IPS DF 4.7 (cell line): ENCODE results near the gene ZNF653.
A peak's percentile ranks its signal among the peaks of the same experiment; 100 is the strongest.

ENCODE experiments used
- DNase-seq: peaks from one replicate; pipeline ENCODE4 v3.0.0-alpha.2; 2013; ENCODE audit warnings: low spot score; ENCODE audit errors: extremely low read depth

Gene ZNF653

GRCh38 chr19:11519138-11519537 lies 13.5 kb upstream of the ZNF653 start:
- no peak for DNase-seq

DNA sequence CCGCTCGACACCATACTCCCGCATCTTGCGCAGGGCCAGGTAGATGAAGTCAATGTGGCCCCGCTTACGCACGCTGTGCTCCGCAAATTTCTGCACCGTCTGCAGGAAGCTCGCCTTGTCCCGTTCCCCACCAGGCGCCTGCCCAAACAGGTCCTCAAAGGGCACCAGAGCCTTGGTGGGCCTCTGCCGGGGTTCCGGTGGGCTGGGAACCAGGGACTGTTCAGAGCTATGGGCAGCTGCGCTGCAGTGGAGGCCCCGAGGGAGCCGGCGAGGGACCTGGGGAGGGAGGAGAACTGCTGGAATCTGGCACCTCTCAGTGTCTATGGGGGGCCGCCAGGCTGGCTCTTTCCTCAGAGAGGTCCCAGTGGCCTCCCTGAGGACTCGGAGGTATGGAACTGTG lies 8.3 kb upstream of the ZNF653 start:
- DNase-seq, result no peak

- no peak for DNase-seq
Observed at GRCh38 chr19:11510444-11510843, 4.8 kb upstream of the ZNF653 start.

- no peak for DNase-seq
Observed at GRCh38 chr19:11507370-11508078, 1.9 kb upstream of the ZNF653 start.

GRCh38 chr19:11506967-11507366 lies 1.3 kb upstream of the ZNF653 start:
- no peak for DNase-seq

DNA sequence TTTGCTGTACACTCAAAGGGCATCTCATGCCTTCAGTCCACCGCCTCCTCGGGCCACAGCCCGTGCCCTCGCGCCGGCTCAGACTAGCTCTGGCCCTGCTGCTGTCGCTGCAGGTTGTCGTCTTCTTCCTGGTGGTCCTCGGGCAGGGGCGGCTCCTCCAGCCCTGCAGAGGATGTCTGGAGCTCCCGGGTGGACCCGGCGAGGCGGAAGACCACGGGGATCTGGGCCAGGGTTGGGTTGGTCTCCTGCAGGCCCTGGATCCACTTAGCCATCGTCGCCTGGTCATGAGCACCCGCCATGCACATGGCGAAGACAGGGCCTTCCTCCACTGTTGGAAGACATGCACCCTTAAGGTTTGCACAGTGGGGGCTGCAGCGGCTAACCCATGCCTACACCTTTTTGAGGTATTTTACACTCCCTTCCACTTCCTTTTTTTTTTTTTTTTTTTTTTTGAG lies 489 bp upstream of the ZNF653 start:
- no peak for DNase-seq

DNA sequence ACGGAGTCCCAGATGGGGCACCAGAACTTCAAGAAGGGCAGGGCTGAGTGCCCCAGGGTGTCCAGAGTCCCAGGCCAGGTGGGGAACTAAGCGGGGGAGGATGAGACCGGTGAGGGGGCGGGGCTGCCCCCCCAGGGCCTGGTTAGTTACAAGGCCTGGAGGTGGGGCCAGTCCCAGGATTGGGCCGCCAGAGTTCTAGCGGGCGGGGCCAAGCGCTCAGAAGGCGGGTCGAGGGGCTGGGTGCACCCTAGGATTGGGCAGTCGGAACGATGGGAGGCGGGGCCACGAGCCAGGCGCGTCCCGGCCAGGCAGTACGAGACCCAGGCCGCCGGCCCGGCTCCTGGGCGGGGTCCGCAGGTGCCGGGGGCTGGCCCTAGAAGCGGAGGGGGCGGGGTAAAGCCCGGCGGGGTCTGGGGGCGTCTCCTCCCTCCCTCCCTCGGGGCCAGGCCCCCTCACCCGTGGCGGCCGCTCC lies 571 bp downstream of the ZNF653 start:
- peak; percentile 78 for DNase-seq

- no peak for DNase-seq
Observed at GRCh38 chr19:11504502-11505031, 1.1 kb downstream of the ZNF653 start.

GRCh38 chr19:11499890-11500420 lies 5.7 kb downstream of the ZNF653 start:
- DNase-seq, result no peak

GRCh38 chr19:11499220-11499726 lies 6.4 kb downstream of the ZNF653 start:
- no peak for DNase-seq

DNA sequence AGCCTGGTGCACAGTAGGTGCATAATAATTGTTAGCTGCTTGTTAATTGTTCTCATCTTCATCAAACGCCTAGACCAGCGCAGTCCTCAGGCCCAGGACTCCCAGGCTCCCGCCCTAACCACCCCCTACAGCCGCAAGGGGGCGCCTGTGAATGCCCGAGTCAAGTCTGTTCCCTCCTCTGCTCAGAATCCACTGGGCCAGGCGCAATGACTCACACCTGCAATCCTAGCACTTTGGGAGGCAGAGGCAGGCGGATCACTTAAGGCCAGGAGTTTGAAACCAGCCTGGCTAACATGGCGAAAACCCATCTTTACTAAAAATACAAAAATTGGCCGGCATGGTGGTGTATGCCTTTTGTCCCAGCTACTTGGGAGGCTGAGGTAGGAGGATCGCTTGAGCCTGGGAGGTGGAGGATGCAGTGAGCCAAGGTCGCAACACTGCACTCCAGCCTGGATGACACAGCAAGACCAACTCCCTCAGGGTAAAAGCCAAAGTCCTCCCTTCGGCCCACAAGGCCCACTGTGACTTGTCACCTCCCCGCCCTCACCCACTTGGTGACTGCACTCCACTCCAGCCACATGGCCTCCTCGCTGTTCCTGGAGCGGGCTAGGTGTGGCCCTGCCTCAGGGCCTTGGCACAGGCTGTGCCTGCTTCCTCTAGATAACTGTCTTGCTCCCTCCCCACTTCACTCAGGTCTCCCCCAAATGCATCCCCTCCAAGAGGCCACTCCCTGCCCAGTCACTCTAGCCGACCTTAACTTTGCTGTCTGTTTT lies 9.1 kb downstream of the ZNF653 start:
- DNase-seq, result no peak

DNA sequence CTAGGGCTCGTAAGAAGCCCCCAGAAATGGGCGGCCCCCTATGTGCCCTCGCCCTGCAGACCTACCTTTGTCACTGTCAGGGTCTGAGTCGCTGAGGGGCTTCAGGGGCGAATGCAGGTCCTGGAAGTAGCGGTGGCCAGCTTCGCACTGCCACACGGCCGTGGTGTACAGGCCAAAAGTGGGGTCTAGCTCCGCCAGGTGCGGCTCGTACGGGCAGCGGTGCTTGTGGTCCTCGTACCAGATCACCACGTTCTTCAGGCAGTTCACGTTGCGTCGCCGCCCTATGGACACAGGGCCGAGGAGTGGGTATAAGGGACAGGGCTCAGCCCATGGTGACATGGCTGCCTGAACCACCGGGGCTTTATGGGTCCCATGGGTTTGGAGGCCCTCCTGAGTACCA lies 9.8 kb downstream of the ZNF653 start:
- DNase-seq, result no peak

DNA sequence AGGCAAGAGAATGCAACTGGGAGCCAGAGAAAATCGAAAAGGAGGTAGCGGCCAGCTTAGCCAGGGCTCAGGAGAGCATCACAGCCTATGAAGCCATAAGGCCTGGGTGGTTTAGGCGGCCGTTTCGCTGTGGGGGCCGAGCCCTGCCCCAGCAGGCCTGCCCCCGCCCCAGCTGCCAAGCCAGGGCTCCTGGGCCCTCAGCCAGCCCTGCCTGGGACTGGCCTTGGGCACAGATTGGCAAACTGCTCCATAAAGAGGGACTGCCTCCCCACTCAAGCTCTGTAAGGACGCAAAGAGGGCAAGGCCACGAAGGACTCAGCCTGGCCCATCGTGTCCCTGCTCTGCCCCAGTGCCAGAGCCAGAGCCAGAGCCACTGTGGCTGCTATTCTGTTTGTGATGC lies 10.2 kb downstream of the ZNF653 start:
- DNase-seq, result no peak

GRCh38 chr19:11494634-11495285 lies 10.9 kb downstream of the ZNF653 start:
- DNase-seq, result no peak

- no peak for DNase-seq
Observed at GRCh38 chr19:11489378-11489777, 16.3 kb downstream of the ZNF653 start.

DNA sequence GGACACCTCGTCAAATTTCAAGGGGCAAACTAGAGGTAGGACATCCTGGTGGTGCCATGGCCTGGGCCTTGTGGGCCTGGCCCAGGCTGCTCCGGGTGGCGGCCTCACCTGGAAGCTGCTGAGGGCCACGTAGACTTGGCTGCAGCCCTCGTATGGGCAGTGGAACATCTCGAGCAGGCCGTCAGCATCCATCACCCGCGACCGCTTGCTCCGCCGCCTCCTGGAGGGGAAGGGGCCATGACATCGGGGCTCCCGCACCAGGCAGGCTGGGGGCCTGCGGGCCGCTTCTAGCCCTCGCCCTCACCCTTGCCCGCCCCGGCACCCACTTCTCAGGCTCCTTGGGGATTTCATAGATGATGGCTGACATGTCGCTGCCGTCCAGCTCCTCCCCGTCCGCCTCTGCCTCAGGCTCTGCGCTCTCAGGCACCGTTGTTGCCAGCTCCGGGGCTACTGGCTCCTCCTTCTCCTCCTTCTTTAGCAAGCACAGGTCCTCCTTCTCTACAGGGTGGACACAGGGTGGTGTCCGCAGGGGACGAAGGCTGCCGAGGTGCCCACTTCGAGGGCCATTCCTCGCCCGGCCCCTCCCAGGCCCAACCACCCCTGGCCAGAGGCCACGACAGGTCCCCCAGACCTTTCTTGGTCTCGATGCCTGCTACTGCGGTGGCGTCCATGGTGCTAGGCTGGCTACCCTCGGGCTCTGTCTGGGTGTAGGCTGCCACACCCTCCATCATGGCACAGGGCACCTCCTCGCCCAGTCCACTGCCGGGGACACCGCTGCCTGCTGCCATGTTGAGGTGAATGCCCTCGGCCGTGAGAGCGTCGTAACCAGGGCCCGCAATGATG lies 18.8 kb downstream of the ZNF653 start:
- no peak for DNase-seq

DNA sequence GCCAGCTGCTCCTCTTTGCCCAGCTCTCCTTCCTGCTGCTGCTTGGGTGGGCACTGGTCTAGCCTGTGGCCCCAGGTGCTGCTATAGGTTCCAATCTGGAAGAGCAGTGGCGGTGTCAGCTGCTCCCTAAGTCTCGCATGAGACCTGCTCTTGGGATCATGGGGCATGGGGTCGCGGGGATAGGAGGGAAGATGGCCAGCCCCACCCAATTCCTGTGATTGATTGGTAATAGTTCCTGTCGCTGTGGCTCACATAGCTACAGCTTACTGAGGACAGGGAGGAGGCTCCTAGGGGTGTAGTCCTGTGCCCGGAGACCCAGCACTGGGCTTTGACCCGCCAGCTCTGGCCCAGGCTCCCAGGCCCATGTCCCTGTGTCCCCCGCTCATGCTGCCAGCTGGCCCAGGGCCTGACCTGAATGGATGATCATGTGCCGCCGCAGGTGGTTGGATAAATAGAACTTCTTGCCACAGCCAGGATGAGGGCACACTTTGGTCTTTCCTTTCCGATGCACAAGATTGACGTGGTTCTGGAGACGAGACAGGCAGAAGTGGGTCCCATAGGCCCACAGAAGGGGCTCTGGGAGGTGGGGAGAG lies 20.3 kb downstream of the ZNF653 start:
- no peak for DNase-seq

DNA sequence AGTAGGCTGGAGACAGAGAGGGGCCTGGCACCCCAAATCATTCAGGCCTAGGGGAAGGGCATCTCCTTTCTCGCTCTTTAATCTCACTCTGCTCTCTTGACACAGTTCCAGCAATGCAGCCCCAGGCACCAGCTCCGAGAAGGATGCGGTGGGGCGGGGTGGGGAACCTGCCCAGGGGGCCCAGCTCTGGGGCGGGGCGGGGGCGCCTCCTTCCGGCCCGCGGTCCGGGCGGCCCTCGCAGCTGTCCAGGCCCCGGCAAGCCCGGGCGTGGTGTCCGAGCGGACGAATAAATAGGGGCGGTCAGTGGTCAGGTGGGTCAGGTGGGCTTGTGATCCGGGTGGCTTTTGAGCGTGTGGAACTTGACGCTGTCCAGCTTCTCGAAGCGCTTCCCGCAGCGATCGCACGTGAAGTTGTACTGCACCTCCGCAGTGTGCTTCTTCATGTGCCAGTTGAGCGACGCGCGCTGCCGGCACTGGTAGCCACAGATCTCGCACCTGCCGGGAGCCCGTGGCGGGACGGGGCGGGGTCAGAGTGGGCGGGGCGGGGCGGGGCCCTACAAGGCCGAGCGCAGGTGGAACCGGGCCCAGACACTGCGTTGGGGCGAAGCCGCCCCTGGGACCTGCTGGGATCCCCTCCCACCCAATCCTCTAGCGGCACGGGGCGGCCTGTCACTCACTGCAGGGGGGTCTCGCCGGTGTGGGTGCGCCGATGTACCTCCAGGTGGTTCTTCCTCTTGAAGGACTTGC lies 22.1 kb downstream of the ZNF653 start:
- DNase-seq, result no peak

DNA sequence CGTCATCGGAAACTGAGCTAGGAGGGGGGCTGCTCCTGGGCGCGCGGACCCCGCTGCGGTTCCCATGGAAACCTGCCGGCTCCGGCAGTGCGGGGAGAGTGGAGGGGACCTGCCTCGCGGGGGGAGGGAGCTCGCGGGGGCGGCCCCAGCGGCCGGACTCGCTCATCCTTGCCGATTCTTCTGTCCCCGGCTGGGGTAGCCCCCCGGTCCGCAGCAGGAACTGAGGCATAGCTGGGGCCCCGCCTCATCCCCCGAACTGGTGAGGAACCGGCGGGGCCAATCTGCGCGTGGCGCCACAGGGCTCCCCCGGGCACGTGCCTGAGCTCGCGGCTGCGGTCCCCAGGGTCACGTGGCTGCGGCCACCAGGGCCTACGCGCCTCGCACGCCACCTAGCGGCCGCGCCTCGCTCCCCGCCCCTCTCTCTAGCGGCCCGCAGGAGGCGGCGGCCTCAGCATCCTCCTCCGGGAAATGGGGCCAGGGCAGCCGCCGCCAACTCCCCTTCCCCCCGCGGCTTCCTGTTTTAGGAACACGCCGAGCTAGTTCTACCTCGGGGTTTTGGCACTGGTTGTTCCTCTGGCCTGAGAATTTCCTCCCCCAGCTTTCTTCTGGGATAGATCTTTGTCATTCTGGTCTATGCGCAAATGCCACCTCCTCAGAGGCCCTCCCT lies 23.1 kb downstream of the ZNF653 start:
- DNase-seq, result no peak
